Esophagus muscularis mucosa (tissue), 4 donors: ENCODE results near the gene ESAM.

Experiments
- EP300 ChIP-seq: sonication (generic); formaldehyde crosslinking; IDR thresholded peaks from one replicate; pipeline ENCODE4 v1.6.1; 2017; ENCODE audit warnings: antibody characterized with exemption
- POLR2A ChIP-seq: fragments of 450-650 bp; IDR thresholded peaks from one replicate; pipeline ENCODE4 v1.6.1; 2017; ENCODE audit warnings: antibody characterized with exemption, moderate library complexity, mild to moderate bottlenecking, low read depth
- POLR2AphosphoS5 ChIP-seq, 2 donors: sonication (generic); formaldehyde crosslinking; IDR thresholded peaks; one replicate each; pipeline ENCODE4 v1.6.1; 2017; ENCODE audit warnings: antibody characterized with exemption in 2 of 2
- TF ChIP-seq, protein P1 (sequence below), 3 experiments: fragments of 200-600 bp in 2 of 3; fragments of 450-650 bp in 1 of 3; sonication (generic) in 2 of 3; IDR thresholded peaks; one replicate each; pipeline ENCODE4 v1.5.1; 2017 to 2019; ENCODE audit warnings: antibody characterized with exemption in 3 of 3, mild to moderate bottlenecking in 2 of 3, moderate library complexity in 1 of 3

DNA sequence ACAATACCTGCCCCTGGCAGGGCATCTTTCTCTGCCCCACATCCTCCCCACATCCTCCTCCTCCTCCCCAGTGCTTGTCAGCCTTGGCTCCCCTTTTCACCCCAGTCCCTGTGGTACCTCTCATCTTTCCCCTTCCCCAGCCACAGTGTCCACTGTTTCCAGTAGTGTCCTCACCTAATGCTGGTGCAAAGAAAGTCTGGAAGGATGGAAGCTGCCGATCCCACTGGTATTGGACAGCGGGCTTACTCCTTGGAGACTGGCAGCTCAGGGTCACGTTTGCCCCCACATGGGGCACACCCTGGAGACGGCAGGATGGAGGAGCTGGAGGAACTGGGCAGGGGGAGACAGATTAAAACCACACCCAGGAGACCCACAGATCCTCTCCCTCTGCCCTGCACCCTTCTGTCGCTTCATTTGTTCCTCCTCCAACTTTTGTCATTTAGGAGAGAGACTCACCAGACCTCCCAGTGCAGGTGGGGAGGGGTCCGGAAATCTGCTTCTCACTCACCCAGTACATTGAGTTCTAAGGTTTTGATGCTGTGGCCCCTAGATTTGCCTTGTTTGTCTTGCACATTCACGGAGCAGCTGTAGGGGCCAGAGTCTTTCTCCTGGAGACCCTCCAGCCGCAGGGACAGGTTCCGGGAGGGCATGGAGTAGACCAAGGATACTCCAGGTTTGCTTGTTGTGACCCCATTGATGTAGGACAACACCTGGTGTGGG is 5.9 kb downstream of the ESAM start:
- TF ChIP-seq POLR2AphosphoS5 (IDR thresholded peaks at IDR 0.05) = no peak
- TF ChIP-seq, protein P1, sequence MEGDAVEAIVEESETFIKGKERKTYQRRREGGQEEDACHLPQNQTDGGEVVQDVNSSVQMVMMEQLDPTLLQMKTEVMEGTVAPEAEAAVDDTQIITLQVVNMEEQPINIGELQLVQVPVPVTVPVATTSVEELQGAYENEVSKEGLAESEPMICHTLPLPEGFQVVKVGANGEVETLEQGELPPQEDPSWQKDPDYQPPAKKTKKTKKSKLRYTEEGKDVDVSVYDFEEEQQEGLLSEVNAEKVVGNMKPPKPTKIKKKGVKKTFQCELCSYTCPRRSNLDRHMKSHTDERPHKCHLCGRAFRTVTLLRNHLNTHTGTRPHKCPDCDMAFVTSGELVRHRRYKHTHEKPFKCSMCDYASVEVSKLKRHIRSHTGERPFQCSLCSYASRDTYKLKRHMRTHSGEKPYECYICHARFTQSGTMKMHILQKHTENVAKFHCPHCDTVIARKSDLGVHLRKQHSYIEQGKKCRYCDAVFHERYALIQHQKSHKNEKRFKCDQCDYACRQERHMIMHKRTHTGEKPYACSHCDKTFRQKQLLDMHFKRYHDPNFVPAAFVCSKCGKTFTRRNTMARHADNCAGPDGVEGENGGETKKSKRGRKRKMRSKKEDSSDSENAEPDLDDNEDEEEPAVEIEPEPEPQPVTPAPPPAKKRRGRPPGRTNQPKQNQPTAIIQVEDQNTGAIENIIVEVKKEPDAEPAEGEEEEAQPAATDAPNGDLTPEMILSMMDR (IDR thresholded peaks at IDR 0.05) = no peak
- no peak for TF ChIP-seq EP300
- no peak for TF ChIP-seq POLR2A
